GM23248 (cell line): ENCODE results near the gene PRKCQ. TPM values are rescaled to one million over a fixed set of nuclear protein-coding genes. Genes with fewer than 3 reads are reported as not detected.

Source experiments
- DNase-seq: peaks from one replicate; pipeline ENCODE4 v3.0.0-alpha.2; 2015
- H2AFZ ChIP-seq: fragments of 200-600 bp; sonication (generic); 2 replicates; pipeline ENCODE4 v1.6.1; 2016; ENCODE audit warnings: antibody characterized with exemption
- H3F3A ChIP-seq: fragments of 200-600 bp; sonication (generic); 2 replicates; pipeline ENCODE4 v1.6.1; 2016; ENCODE audit warnings: mild to moderate bottlenecking, antibody characterized with exemption, mixed run types; ENCODE audit not compliant: insufficient read depth
- H3K27ac ChIP-seq: fragments of 200-600 bp; sonication (generic); 2 replicates; pipeline ENCODE4 v1.5.1; 2016; ENCODE audit warnings: mild to moderate bottlenecking
- H3K27me3 ChIP-seq: fragments of 200-600 bp; sonication (generic); replicated peaks from 2 replicates; pipeline ENCODE4 v1.6.1; 2016; ENCODE audit warnings: mild to moderate bottlenecking; ENCODE audit not compliant: insufficient read depth
- H3K36me3 ChIP-seq: fragments of 200-600 bp; sonication (generic); 2 replicates; pipeline ENCODE4 v1.6.1; 2016; ENCODE audit warnings: low read depth, mild to moderate bottlenecking
- H3K4me1 ChIP-seq: fragments of 200-600 bp; sonication (generic); 2 replicates; pipeline ENCODE4 v1.6.1; 2016; ENCODE audit warnings: mild to moderate bottlenecking; ENCODE audit not compliant: insufficient read depth
- H3K4me2 ChIP-seq: fragments of 200-600 bp; sonication (generic); one replicate; pipeline ENCODE4 v1.6.1; 2016; ENCODE audit warnings: mild to moderate bottlenecking; ENCODE audit not compliant: unreplicated experiment
- H3K4me3 ChIP-seq: fragments of 200-600 bp; sonication (generic); 2 replicates; pipeline ENCODE4 v1.5.1; 2016; ENCODE audit warnings: mild to moderate bottlenecking
- H3K79me2 ChIP-seq: fragments of 200-600 bp; sonication (generic); 2 replicates; pipeline ENCODE4 v1.6.1; 2016; ENCODE audit warnings: mild to moderate bottlenecking; ENCODE audit not compliant: insufficient read depth
- H3K9ac ChIP-seq: fragments of 200-600 bp; sonication (generic); 2 replicates; pipeline ENCODE4 v1.6.1; 2016; ENCODE audit warnings: mild to moderate bottlenecking
- H3K9me2 ChIP-seq: fragments of 200-600 bp; sonication (generic); 2 replicates; pipeline ENCODE4 v1.6.1; 2016; ENCODE audit warnings: mixed run types, mild to moderate bottlenecking, moderate library complexity; ENCODE audit not compliant: insufficient read depth
- H3K9me3 ChIP-seq: fragments of 200-600 bp; sonication (generic); one replicate; pipeline ENCODE4 v1.6.1; 2017; ENCODE audit warnings: low read depth
- H4K20me1 ChIP-seq: fragments of 200-600 bp; sonication (generic); 2 replicates; pipeline ENCODE4 v1.6.0; 2016; ENCODE audit not compliant: insufficient read depth
- EZH2 ChIP-seq: fragments of 200-600 bp; sonication (generic); IDR thresholded peaks from 2 replicates; pipeline ENCODE4 v1.6.1; 2018; ENCODE audit warnings: antibody characterized with exemption, mild to moderate bottlenecking; ENCODE audit not compliant: insufficient read depth, poor library complexity, severe bottlenecking
- EZH2phosphoT487 ChIP-seq: fragments of 200-600 bp; sonication (generic); IDR thresholded peaks from 2 replicates; pipeline ENCODE4 v1.6.1; 2018; ENCODE audit warnings: antibody characterized with exemption, moderate library complexity, mild to moderate bottlenecking, low read depth; ENCODE audit not compliant: insufficient read depth
- WGBS, 2 experiments: methylation state at CpG; one replicate each; pipeline ENCODE4 v1.1.6; 2015 to 2017; ENCODE audit warnings: low lambda C conversion rate in 2 of 2, low coverage in 1 of 2; ENCODE audit errors: missing lambda C conversion rate in 2 of 2; 5-methylcytosine and 5-hydroxymethylcytosine counted together
- in situ Hi-C: fragments of 300-500 bp; cut with MboI; formaldehyde crosslinking; loops from 2 replicates; pipeline ENCODE4 v1.15.0; 2020
- polyA plus RNA-seq: library from polyadenylated mRNA; unstranded; fragments of >200 nt; fragmentation: Nextera tagmentation; extraction: Ambion mirVana; gene quantifications from 2 replicates; pipeline ENCODE4 v1.2.1, GENCODE V29; 2016
- total RNA-seq: library from RNA; depleted of rRNA; stranded (reverse); fragments of >200 nt; shearing (Covaris generic); gene quantifications from 2 replicates; pipeline ENCODE4 v1.2.3, GENCODE V29; 2014

PRKCQ gene
- total and polyA plus RNA-seq, 2 experiments from 2014 or later, result not detected

DNA sequence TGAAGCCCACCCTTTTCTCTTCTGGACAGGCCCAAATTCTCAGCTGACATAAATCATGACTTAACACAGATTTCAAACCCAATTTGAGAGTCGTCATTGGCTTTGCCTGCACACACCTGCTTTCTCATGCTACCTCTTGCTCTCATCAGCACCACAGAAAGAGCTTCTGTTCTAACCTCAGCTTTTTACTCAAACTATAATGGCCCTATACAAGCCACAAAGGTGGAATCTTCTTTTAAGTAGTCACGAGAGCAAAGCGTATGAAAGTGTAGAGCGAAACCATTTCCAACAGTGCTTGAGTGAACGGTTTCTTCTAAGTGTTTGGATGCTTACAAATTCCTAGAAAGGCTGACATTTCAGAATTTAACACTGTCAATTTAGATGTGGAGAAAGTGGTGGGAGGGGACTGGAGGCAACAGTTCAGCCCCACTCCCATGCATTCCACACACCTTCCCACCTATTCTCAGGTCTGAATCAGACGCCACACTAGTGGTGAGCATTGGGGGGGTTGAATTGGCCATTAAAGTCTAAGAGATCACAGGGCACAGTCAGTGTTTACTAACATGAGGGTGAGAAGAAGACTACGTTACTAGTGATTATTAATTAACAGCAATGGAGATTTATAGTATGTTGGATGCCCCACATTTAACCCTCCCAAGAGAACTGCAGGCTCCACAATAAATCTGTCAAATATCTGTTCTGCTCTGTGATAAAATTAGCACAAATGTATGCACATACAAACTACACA is 114.0 kb downstream of the PRKCQ start:
- H3K36me3 ChIP-seq, result no peaks in the 10 kb centered on the region
- no peak overlapping the region for H3K4me2 ChIP-seq
- in situ Hi-C loops, result no loop called here
- H3K9ac ChIP-seq, result no peak overlapping the region
- no peaks in the 10 kb centered on the region for H3K79me2 ChIP-seq
- H4K20me1 ChIP-seq, result no peaks in the 10 kb centered on the region
- no peak overlapping the region for H3K4me3 ChIP-seq
- DNase-seq, result no peak
- H2AFZ ChIP-seq, result no peak overlapping the region
- WGBS, 2 experiments, result 37 to 45% methylated on average over 7 of the region's 7 CpGs
- no peak overlapping the region for H3K27ac ChIP-seq
- H3K9me3 ChIP-seq, result no peaks in the 10 kb centered on the region
- 0 out of 2 replicates have a peak, but pooled peaks cover 8% of the 10 kb centered on the region for H3K27me3 ChIP-seq
- no peaks in the 10 kb centered on the region for H3F3A ChIP-seq
- no peak for TF ChIP-seq EZH2
- no peaks in the 10 kb centered on the region for H3K4me1 ChIP-seq
- no peaks in the 10 kb centered on the region for H3K9me2 ChIP-seq

GRCh38 chr10:6465437-6465836 is 114.6 kb downstream of the PRKCQ start:
- Histone ChIP-seq H3K36me3 (no peaks in the 10 kb centered on the region), H4K20me1 (no peaks in the 10 kb centered on the region), H3K27ac (no peak overlapping the region), H3K4me3 (no peak overlapping the region), H3K9ac (no peak overlapping the region), H3K9me2 (no peaks in the 10 kb centered on the region), H3K4me1 (no peaks in the 10 kb centered on the region), H3K9me3 (no peaks in the 10 kb centered on the region), H2AFZ (no peak overlapping the region), H3K4me2 (no peak overlapping the region), H3K27me3 (0 out of 2 replicates have a peak, but pooled peaks cover 8% of the 10 kb centered on the region), H3K79me2 (no peaks in the 10 kb centered on the region), H3F3A (no peaks in the 10 kb centered on the region)
- in situ Hi-C loops, result no loop called here
- 38 to 41% methylated on average over 7 of the region's 7 CpGs for WGBS, 2 experiments
- no peak for TF ChIP-seq EZH2
- TF ChIP-seq EZH2phosphoT487, result no peak
- no peak for DNase-seq

GRCh38 chr10:6464862-6465430 is 115.1 kb downstream of the PRKCQ start:
- Histone ChIP-seq H3K4me2 (no peak overlapping the region), H3K9me3 (no peaks in the 10 kb centered on the region), H3K27ac (no peak overlapping the region), H3K9me2 (no peaks in the 10 kb centered on the region), H3F3A (no peaks in the 10 kb centered on the region), H3K79me2 (no peaks in the 10 kb centered on the region), H4K20me1 (no peaks in the 10 kb centered on the region), H3K36me3 (no peaks in the 10 kb centered on the region), H3K4me1 (no peaks in the 10 kb centered on the region), H3K27me3 (0 out of 2 replicates have a peak, but pooled peaks cover 8% of the 10 kb centered on the region), H3K4me3 (no peak overlapping the region), H3K9ac (no peak overlapping the region), H2AFZ (no peak overlapping the region)
- no peak for DNase-seq
- in situ Hi-C loops, result no loop called here
- no peak for TF ChIP-seq EZH2phosphoT487
- 37 to 42% methylated on average over 9 of the region's 9 CpGs for WGBS, 2 experiments

- DNase-seq, result no peak
- H3K9me2 ChIP-seq, result no peaks in the 10 kb centered on the region
- TF ChIP-seq EZH2 (no peak), EZH2phosphoT487 (no peak)
Observed at GRCh38 chr10:6463366-6463765, 116.7 kb downstream of the PRKCQ start.

More at GRCh38 chr10:6463366-6463765, 116.7 kb downstream of the PRKCQ start:
- H3K79me2 ChIP-seq, result no peaks in the 10 kb centered on the region
- no peaks in the 10 kb centered on the region for H3F3A ChIP-seq
- H3K9ac ChIP-seq, result no peak overlapping the region
- no peaks in the 10 kb centered on the region for H4K20me1 ChIP-seq
- no peak overlapping the region for H3K4me3 ChIP-seq
- H3K36me3 ChIP-seq, result no peaks in the 10 kb centered on the region
- no peak overlapping the region for H3K27ac ChIP-seq
- 55 to 65% methylated on average over 7 of the region's 7 CpGs for WGBS, 2 experiments
- no peaks in the 10 kb centered on the region for H3K9me3 ChIP-seq
- no peak overlapping the region for H2AFZ ChIP-seq
- H3K4me1 ChIP-seq, result no peaks in the 10 kb centered on the region
- no peak overlapping the region for H3K4me2 ChIP-seq
- in situ Hi-C loops, result no loop called here
- 0 out of 2 replicates have a peak, but pooled peaks cover 3% of the 10 kb centered on the region for H3K27me3 ChIP-seq
